Measurements from ENCODE around the gene CKB. TPM values are rescaled to one million over a fixed set of nuclear protein-coding genes. Genes with fewer than 3 reads are reported as not detected.

The CKB gene
- total RNA-seq, 1 experiment from 2014 or later, result 45.2 TPM

DNA sequence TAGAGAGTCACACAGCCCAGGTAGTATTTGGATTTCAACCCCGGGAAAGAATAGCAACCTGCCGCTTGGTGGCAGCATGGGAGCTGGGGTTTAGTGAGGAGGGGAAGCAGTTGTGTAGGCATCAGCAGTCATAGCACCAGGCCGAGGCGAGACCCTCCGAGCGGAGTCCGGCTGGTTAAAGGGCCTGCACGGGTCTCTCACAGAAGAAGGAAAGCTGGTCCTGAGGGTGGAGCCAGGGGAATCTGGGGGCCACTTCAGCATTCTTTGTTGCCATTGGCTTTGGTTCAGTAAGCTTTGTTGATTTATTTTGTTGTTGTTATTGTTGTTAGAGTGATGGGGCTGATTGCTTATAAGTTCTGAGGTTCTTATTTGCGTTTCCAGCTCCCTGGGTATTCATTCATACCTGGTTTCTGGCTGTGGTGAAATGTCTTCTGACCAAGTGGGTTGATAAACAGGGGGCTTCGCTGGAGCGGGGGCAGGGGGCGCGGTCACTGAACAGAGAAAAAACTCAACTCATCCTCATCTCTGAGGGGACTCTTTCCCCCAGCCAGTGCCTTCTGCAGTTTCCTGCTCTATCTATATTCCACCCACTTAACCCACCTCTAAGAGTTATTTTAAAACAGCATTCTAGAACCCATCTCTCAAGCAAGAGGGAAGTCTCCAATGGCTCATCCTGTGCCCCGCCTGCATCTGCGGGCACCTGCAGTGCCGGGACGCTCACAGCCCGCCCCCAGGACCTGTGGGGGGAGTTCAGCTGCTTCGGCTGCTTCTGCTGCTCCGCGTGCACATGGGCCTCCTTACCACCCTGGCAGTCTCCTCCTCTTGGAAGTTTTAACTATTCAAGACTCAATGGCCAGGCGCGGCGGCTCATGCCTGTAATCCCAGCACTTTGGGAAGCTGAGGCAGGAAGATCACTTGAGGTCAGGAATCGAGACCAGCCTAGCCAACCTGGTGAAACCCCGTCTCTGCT lies 11.6 kb downstream of the CKB start:
- Histone ChIP-seq H3K36me3 (peaks cover 3% of the 10 kb centered on the region), H3K9me3 (no peaks in the 10 kb centered on the region), H3K4me3 (no peak overlapping the region), H3K27me3 (no peaks in the 10 kb centered on the region)
- no peak for DNase-seq

DNA sequence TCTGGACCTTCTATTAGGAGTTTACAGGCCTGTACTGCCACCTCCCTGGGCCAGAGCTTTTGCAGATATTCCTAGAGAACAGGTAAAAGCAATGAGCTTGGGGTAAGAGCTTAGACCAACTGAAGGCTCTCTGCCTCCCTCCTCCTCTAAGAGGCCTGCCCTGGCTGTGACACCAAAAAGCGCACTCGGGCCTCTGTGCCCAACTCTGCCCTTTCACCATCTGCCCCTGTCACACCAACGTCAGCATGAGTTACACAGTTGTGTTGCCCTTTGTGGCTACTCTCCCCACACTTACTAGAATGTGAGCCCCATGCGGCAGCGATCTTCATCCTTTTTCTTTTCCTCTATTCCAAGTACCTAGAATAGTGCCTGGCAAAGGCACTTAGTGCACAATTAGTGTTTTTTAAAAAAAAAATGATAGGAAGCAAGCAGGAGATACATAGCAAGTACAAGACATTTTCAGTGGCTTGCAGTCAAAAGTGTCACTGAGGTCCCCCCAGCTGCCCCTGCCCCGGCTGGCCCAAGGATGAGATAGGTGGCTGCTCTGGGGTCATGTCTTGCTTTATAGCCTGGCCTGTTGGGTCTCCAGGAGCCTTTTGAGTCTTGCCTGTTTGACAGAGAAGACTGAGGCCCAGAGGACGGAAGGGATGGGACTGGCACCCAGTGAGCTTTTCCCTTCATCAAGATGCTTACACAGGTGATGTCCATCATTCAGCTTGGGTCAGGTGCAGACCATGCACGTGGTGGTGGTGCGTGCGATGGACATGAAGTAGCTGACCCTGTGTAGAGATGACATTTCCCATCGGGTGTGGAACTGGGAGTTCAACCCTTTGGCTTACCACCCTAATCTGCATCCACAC lies 12.5 kb downstream of the CKB start:
- no peaks in the 10 kb centered on the region for H3K27me3 ChIP-seq
- no peaks in the 10 kb centered on the region for H3K9me3 ChIP-seq
- H3K4me3 ChIP-seq, result no peak overlapping the region
- DNase-seq, result no peak
- peaks cover 3% of the 10 kb centered on the region for H3K36me3 ChIP-seq

DNA sequence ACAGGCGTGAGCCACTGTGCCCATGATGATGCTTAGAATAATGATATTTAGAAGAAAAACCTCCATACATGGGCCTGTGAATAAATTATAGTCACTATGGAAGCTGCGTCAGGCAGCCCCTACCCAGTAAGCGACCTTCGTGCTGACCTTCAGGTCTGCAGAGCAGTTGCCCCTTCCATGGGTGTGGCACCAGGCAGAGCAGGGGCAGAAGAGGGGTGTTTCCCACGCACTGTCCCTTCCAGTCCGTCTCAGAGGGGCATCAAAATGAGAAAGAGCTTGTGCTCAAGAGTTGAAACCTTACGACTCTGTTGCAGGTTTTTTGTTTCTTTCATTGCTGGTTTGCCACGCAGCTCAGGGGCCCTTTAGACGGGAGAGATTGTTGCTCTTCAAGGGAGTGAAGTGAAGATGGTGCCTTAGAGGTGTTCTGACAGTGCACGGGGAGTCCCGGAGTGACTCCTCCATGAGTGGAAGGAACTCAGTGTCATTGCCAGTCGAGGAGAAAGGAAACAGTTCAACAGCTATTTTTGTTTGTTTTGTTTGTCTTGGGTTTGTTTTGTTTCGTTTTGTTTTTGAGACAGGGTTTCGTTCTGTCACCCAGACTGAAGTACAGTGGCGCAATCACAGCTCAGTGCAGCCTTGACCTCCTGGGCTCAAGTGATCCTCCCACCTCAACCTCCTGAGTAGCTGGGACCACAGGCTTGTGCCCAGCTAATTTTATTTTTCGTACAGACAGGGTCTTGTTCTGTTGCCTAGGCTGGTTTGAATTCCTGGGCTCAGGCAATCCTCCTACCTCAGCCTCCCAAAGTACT lies 13.9 kb downstream of the CKB start:
- Histone ChIP-seq H3K9me3 (no peaks in the 10 kb centered on the region), H3K36me3 (peaks cover 11% of the 10 kb centered on the region), H3K27me3 (no peaks in the 10 kb centered on the region), H3K4me3 (no peak overlapping the region)
- no peak for DNase-seq

DNA sequence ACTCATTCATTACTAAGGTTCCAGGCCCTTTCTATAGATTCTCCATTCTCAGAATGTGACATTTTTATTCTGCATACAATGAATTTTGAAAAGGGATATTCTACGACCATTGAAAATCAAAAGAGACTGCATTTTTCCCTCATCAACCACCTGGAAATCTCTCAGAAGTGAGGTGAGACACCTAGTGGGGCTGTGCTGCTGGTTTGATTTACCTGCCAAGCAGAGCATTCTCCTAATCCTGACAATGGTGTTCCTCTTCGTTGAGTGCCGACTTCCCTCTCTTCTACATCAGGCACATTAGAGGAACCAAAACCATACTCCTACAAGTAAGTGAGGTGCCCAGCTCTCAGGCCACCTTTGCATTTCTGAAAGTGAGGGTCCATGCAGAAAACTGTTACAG lies 14.9 kb downstream of the CKB start:
- no peaks in the 10 kb centered on the region for H3K27me3 ChIP-seq
- H3K9me3 ChIP-seq, result no peaks in the 10 kb centered on the region
- peaks cover 16% of the 10 kb centered on the region for H3K36me3 ChIP-seq
- no peak overlapping the region for H3K4me3 ChIP-seq
- no peak for DNase-seq

DNA sequence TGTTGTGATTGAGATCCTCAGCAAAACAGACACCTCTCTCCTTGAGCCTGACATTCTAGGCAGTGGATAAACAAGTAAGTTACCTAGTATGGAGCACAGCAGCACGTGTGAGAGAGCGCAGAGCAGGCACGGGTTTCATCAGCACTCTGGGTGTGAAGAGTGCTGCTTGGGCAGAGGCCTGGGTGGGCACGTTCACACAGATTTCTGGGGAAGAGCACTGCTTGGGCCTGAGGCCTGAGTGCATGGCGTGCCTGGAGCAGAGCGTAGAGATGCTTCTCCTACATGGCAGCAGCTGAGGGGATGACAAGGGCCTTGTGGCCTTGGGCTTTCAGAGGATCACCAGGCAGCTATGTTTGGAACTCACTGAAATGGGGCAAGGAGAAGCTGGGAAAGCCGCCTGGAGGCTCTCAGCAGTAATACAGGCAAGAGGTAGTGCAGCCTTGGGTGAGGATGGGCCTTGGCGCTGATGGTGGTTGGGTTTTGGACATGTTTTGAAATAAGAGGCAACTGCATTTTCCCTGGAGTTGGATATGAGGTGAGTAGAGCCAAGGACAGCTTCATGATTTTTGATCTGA lies 17.6 kb downstream of the CKB start:
- Histone ChIP-seq H3K9me3 (no peaks in the 10 kb centered on the region), H3K36me3 (peaks cover 24% of the 10 kb centered on the region), H3K4me3 (no peak overlapping the region), H3K27me3 (no peaks in the 10 kb centered on the region)
- DNase-seq, result no peak

DNA sequence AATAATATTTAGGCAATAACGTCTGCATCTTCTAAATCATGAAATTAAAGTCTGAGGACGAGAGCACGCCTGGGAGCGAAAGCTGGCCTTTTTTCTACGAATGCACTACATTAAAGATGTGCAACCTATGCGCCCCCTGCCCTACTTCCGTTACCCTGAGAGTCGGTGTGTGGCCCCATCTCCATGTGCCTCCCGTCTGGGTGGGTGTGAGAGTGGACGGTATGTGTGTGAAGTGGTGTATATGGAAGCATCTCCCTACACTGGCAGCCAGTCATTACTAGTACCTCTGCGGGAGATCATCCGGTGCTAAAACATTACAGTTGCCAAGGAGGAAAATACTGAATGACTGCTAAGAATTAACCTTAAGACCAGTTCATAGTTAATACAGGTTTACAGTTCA lies 19.3 kb downstream of the CKB start:
- Histone ChIP-seq H3K36me3 (peaks cover 24% of the 10 kb centered on the region), H3K4me3 (no peak overlapping the region), H3K9me3 (no peaks in the 10 kb centered on the region), H3K27me3 (no peaks in the 10 kb centered on the region)
- no peak for DNase-seq

DNA sequence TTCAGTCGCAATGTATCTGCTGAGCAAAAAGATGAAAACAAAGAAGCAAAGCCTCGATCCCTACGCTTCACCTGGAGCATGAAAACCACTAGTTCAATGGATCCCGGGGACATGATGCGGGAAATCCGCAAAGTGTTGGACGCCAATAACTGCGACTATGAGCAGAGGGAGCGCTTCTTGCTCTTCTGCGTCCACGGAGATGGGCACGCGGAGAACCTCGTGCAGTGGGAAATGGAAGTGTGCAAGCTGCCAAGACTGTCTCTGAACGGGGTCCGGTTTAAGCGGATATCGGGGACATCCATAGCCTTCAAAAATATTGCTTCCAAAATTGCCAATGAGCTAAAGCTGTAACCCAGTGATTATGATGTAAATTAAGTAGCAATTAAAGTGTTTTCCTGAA lies 19.8 kb downstream of the CKB start:
- DNase-seq, result no peak
- Histone ChIP-seq H3K36me3 (peaks cover 24% of the 10 kb centered on the region), H3K4me3 (no peak overlapping the region), H3K27me3 (no peaks in the 10 kb centered on the region), H3K9me3 (no peaks in the 10 kb centered on the region)

DNA sequence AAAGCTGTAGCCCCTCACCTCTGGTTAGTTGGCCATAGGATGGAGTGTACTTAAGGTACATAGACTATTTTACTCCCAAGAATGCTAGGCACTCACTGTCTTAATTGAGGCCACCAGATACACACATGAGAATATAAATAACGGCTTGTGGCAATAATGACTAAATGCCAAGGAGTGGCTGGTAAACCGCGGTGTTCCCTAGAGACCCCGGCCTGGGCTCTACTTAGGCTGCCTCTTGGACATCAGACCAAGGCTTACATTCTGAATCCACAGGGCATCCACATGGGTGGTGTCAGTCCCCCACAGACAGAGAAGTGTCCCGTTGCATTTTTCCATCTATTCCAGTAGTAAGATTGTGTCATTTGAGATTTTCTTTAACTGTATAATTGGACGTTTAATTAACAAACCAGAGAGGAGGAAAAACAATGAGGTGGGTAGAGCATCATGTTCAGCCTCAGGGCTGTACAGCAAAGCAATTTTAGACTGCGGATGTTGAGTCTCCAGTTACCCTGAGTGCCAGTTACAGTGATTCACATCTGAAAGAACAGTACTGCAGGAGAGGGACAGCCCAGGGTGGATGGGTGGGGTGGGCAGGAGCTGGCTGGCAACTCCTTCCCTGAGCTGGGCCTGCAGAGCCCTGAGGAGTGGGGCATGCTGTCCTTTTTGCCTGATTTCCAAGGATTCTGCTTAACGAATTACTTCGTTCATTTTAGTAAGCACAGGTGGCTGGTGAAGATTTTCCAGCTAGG lies 20.5 kb downstream of the CKB start:
- H3K9me3 ChIP-seq, result no peaks in the 10 kb centered on the region
- H3K27me3 ChIP-seq, result no peaks in the 10 kb centered on the region
- peaks cover 20% of the 10 kb centered on the region for H3K36me3 ChIP-seq
- DNase-seq, result no peak
- no peak overlapping the region for H3K4me3 ChIP-seq

DNA sequence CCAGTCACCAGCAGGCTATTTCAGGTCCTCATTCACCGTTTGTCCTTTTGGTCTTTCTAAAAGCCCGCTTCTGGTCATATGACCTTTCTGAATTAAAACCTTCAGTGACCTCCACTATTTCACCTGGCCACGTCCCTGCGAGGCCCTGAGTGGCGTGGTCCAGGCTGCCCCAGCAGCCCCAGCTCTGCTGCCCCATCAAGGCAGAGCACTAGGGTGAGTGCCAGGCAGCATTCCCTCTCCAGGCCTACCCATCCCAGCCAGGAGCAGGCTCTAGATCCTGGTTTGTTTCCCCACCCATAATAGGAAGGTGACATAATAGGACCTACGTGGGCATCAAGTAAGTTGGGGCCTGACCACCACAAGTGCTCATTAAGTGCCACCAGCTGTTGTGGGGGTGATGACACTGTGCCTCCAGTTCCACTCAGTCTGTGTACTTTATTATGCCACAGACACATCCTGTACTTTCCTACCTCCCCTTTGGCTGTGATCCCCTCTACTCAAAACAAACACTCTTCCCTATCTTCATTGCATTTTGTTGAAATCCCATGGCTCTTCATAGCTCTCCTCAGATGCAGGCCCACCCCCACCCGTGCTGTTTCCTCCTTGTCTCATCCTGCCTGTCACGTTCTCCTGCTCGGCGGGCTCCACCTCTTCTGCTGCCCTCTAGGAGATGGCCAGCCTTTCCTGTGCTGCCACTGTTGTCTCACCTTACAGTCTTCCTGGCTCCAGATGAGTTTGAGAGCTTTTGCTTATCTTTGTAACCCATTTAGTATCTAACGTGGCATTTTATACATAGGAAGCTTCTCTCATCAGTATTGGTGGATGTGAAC lies 21.4 kb downstream of the CKB start:
- Histone ChIP-seq H3K27me3 (no peaks in the 10 kb centered on the region), H3K9me3 (no peaks in the 10 kb centered on the region), H3K4me3 (no peak overlapping the region), H3K36me3 (peaks cover 20% of the 10 kb centered on the region)
- no peak for DNase-seq

DNA sequence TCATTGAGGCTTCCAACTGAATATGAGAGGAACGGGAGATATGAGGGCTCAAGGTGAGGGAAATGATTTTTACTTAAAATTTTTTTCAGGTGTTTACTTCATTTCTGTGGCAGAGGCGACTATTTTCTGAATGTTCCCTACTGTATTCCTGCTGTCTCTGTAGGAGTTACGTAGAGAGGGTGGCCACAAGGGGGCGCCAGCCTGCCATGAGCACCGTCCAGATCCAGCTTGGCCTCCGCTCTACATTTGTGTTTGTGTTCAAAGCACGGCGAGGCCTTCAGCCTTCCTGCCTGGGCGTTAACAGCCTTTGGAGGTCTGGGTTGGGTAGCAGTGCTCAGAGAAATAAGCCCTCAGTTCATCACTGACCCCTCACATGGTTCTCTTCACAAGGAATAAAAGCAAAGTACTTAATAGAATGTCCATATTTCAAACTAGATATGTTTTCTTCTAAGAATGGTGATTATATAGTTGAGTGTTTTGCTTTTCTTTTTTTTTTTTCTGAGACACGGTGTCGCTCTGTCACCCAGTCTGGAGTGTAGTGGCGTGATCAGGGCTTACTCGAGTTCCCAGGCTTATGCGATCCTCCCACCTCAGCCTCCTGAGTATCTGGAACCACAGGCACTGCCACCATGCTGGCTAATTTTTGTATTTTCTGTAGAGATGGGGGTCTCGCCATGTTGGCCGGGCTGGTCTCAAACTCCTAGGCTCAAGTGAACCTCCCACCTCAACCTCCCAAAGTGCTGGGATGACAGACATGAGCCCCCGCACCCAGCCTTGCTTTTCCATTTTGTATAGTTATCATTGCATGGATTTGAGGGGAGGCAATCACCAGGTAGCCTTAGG lies 22.3 kb downstream of the CKB start:
- H3K36me3 ChIP-seq, result peaks cover 20% of the 10 kb centered on the region
- DNase-seq, result peak; percentile 72
- H3K9me3 ChIP-seq, result no peaks in the 10 kb centered on the region
- no peaks in the 10 kb centered on the region for H3K27me3 ChIP-seq
- H3K4me3 ChIP-seq, result no peak overlapping the region

DNA sequence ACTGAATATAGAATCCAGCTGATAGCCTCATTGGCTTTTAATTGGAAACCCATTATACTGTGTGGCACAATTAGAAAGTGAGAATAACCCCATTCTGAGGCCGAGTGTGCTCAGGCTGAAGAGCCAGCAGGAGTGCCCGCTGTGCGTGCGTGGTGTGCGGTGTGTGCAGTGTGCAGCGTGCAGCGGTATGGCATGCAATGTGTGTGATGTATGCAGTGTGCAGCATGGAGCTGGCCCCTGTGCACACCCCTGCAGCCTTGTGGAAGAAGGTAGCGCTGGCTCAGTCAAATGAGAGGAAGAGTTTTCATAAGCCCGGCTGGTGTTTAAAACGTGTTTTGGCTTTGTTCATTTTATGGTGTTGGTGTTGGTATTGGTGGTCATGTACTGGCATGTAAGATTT lies 22.9 kb downstream of the CKB start:
- Histone ChIP-seq H3K36me3 (peaks cover 20% of the 10 kb centered on the region), H3K4me3 (no peak overlapping the region), H3K9me3 (no peaks in the 10 kb centered on the region), H3K27me3 (no peaks in the 10 kb centered on the region)
- DNase-seq, result no peak

DNA sequence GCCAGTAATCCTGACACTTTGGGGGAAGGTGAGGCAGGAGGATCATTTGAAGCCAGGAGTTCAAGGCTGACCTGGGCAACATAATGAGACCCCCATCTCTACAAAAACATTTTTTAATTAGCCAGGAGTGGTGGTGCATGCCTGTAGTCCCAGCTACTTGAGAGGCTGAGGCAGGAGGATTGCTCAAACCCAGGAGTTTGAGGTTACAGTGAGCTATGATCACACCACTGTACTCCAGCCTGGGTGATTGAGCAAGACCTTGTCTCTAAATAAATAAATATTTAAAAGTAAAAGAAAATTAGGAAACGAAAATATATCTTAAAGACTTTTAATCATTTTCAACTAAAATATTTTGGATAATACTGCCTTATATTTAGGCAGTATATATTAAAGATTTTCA lies 25.9 kb downstream of the CKB start:
- Histone ChIP-seq H3K27me3 (no peaks in the 10 kb centered on the region), H3K9me3 (no peaks in the 10 kb centered on the region), H3K4me3 (no peak overlapping the region), H3K36me3 (peaks cover 10% of the 10 kb centered on the region; the same call in 1 of the 2 replicates)
- no peak for DNase-seq

DNA sequence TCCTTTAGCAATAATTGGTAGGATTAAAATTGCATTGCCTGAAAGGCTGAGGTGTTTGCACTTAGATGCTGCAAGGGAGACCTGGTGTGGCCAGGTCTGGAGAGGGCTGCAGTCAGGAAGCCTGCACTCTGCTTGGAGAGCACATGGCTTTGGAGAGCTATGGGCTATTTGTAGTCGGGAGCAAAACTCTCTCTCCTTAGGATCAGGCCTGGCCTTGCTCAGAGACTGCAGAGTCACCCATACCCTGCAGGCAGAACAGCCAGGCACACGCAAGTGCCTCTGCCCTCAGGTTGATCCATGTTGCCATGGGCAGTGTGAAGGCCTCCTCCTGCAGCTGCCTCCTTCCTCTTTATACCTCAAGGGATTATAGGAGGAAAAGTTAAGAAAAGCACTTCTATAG lies 26.8 kb downstream of the CKB start:
- no peaks in the 10 kb centered on the region for H3K27me3 ChIP-seq
- peaks cover 4% of the 10 kb centered on the region; the same call in 1 of the 2 replicates for H3K36me3 ChIP-seq
- DNase-seq, result no peak
- H3K9me3 ChIP-seq, result no peaks in the 10 kb centered on the region
- H3K4me3 ChIP-seq, result no peak overlapping the region

DNA sequence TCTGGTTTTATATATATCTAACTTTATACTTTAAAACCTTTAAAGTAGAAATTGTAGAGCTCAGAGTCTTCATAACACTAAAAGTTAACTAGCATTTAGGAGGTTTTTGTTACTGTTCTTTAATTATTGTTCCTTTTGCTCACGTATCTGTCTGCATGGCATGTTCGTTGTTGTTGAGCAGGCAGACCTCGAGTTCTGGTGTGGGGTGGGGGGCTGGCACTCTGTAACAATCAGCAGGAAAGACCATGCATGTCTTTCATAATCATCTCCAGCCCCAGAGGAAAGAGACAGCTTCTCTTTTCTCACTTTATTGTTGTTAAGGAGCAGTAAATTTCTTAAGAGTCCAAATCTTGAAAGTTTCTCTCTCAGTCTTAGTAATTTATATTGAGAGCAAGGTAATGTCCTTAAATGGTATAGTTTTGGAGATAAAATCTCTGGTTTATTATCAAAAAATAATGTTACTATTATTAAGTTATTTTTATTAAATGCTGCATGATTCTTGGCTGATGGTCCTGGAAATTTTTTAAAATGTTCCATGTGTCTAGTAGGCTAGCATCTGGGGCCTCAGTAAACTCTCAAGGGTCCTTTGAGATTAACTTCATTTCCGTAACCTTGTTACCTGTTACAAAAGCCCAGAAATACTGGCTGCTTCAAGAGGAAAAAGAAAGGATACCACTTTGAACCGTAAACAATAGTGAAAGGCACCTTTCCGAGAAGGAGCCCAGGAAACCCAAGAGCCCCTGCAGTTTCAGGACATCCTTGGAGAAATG lies 30.3 kb downstream of the CKB start:
- Histone ChIP-seq H3K4me3 (no peak overlapping the region), H3K27me3 (no peaks in the 10 kb centered on the region), H3K36me3 (peaks cover 6% of the 10 kb centered on the region), H3K9me3 (no peaks in the 10 kb centered on the region)
- DNase-seq, result no peak

Data from MG63 (cell line).